T-helper 1 cell treated with Interleukin-12 subunit alpha and Interleukin-12 subunit beta and Interleukin-4 antibody, amounts not matched to agents 30 μg/mL and 1 μg/mL, for 36 hours (primary cell): ENCODE measurements around the gene LAMC3.
"Not testable (repeated sequence)": the region's sequence is repeated elsewhere in the genome, so short reads cannot be mapped to it uniquely, and the experiment has no call there.

ENCODE experiments used
- H3K27ac Mint-ChIP-seq: one replicate; pipeline ENCODE4 v1.8.0; 2021; ENCODE audit warnings: mild to moderate bottlenecking, mixed read lengths
- H3K27me3 Mint-ChIP-seq: one replicate; pipeline ENCODE4 v1.8.0; 2021; ENCODE audit warnings: low read depth, mixed read lengths
- H3K36me3 Mint-ChIP-seq: one replicate; pipeline ENCODE4 v1.8.0; 2021; ENCODE audit warnings: low read depth, mixed read lengths
- H3K4me1 Mint-ChIP-seq: one replicate; pipeline ENCODE4 v1.8.0; 2021; ENCODE audit warnings: low read depth, mixed read lengths
- H3K4me3 Mint-ChIP-seq: one replicate; pipeline ENCODE4 v1.8.0; 2021; ENCODE audit warnings: mild to moderate bottlenecking, moderate library complexity, mixed read lengths
- H3K9me3 Mint-ChIP-seq: one replicate; pipeline ENCODE4 v1.8.0; 2021; ENCODE audit warnings: mixed read lengths

LAMC3 gene

DNA sequence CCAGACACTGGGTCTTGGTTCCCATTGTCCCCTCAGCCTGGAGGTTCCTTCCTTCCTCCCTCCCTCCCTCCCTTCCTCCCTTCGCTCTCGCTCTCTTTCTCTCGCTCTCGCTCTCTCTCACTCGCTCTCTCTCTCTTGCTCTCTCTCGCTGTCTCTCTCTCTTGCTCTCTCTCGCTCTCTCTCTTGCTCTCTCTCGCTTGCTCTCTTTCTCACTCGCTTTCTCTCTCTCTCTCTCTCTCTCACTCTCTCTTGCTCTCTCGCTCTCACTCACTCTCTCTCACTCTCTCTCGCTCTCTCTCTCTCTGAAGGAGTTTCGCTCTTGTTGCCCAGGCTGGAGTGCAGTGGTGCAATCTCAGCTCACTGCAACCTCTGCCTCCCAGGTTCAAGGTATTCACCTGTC lies 23.4 kb downstream of the LAMC3 start:
- Mint-ChIP-seq H3K27me3 (no peaks in the 10 kb centered on the region), H3K36me3 (no peaks in the 10 kb centered on the region), H3K9me3 (no peaks in the 10 kb centered on the region), H3K27ac (no peak overlapping the region), H3K4me1 (no peaks in the 10 kb centered on the region), H3K4me3 (no peak overlapping the region)

DNA sequence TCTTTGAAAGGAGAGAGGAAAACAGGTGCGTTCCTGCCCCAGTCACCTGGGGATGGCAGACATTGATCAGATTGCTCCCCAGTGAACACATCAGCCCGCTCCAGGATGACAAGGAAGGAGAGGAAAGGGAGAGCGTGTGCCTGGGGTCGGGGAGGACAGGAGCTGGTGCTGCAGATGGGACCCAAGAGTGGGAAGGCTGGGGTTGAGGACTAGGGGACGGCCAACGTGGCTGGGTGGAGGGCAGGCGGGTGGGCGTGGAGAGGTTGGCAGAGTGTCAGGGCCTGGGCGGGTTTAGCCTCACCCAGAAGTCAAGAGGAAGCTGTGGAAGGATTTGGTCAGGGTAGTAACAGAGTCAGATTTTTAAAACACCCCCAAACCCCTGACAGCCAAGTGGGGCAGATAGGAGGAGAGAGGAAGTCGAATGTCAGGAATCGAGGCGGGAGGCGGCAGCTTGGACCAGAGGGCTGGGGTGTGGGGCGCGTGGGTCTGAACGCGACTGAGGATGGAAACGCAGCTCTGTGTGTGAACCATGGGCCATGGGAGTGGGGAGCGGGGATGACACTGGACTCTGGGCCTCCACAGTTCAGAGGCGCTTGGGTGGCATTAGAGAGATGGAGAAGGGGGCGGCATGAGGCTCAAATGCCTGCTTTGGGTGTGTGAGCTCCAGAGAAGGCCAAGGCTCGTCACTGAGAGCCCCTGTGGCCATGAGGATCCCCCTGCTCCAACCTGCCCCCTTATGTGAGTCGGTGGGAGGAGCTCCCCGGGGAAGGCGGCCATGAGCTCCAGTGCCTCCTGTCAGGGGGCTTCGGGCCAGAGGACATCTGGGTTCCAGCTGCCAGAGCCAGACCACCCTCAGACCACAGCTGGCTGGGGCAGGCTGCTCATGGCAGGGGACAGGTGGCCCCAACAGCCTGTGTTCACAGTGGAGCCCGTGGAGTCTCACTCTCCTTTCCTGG lies 24.6 kb downstream of the LAMC3 start:
- no peak overlapping the region for H3K4me3 Mint-ChIP-seq
- H3K27me3 Mint-ChIP-seq = no peaks in the 10 kb centered on the region
- H3K27ac Mint-ChIP-seq = no peak overlapping the region
- no peaks in the 10 kb centered on the region for H3K4me1 Mint-ChIP-seq
- no peaks in the 10 kb centered on the region for H3K9me3 Mint-ChIP-seq
- H3K36me3 Mint-ChIP-seq = no peaks in the 10 kb centered on the region

DNA sequence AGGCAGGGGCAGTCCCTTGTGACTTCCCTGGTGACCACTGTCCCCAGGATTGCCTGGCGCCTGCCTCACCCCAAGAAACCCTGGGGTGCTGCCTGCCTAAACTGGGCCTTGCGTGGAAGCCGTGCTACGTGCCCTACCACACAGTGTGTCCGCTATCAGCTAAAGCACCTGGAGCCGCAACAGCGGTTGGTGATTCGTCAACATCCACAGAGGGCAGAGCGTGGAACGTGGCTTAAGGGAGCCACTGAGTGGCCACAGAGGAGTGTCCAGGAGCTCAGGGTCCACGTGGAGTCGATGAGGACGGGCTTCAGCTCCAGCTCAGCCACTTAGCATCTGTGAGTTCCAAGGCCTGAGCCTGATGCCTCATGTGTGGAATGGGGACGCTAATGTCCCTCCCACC lies 25.3 kb downstream of the LAMC3 start:
- H3K27me3 Mint-ChIP-seq = no peaks in the 10 kb centered on the region
- H3K36me3 Mint-ChIP-seq = no peaks in the 10 kb centered on the region
- H3K4me1 Mint-ChIP-seq = no peaks in the 10 kb centered on the region
- H3K4me3 Mint-ChIP-seq = no peak overlapping the region
- H3K27ac Mint-ChIP-seq = no peak overlapping the region
- H3K9me3 Mint-ChIP-seq = no peaks in the 10 kb centered on the region

DNA sequence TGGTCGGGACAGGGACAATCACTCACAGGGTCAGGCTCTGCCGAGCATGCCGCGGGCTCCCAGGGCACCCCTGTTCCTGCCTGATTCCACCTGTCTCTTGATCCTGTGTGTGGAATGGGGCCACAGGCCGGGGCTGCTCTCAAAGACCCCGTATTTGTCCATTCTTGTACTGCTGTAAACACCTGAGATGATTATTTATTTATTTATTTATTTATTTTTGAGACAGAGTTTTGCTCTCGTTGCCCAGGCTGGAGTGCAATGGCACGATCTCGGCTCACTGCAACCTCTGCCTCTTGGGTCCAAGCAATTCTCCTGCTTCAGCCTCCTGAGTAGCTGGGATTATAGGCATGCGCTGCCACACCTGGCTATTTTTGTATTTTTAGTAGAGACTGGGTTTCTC lies 25.8 kb downstream of the LAMC3 start:
- not testable (repeated sequence) for H3K4me3 Mint-ChIP-seq, H3K27me3 Mint-ChIP-seq, H3K4me1 Mint-ChIP-seq, H3K36me3 Mint-ChIP-seq, H3K27ac Mint-ChIP-seq, H3K9me3 Mint-ChIP-seq

DNA sequence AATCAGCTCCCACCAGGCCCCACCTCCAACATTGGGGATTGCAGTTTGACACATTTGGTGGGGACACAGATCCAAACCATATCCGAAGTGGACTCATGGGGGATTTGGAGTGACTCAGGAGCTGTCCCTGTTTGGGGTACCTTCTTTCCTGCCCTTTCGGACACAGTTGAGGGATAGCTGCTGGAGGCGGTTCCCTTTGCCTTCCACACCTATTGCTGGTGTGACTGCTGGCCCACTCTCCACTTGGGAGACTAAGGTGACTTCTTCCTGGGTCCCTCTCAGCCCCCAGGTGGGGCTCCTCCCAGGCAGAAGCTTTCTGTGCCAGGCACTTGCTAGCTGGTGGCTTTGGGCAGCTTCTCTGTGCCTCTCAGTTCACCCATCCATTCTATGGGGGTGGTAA lies 26.6 kb downstream of the LAMC3 start:
- no peaks in the 10 kb centered on the region for H3K9me3 Mint-ChIP-seq
- H3K27me3 Mint-ChIP-seq = no peaks in the 10 kb centered on the region
- H3K27ac Mint-ChIP-seq = no peak overlapping the region
- no peak overlapping the region for H3K4me3 Mint-ChIP-seq
- no peaks in the 10 kb centered on the region for H3K4me1 Mint-ChIP-seq
- no peaks in the 10 kb centered on the region for H3K36me3 Mint-ChIP-seq

DNA sequence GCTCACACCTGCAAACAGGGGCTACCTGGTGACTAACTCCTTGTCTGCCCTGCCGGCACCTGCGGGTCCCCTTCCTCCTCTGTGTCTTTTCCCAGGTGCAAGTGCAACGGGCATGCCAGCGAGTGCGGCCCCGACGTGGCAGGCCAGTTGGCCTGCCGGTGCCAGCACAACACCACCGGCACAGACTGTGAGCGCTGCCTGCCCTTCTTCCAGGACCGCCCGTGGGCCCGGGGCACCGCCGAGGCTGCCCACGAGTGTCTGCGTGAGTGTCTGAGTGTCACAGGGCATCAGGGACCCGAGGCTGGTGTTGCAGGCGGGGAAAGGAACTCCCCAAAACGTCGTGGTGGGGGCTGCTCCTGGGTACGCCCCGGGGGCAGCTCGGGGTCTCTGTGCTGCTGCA lies 27.1 kb downstream of the LAMC3 start:
- no peaks in the 10 kb centered on the region for H3K27me3 Mint-ChIP-seq
- no peak overlapping the region for H3K27ac Mint-ChIP-seq
- no peak overlapping the region for H3K4me3 Mint-ChIP-seq
- H3K36me3 Mint-ChIP-seq = no peaks in the 10 kb centered on the region
- no peaks in the 10 kb centered on the region for H3K9me3 Mint-ChIP-seq
- no peaks in the 10 kb centered on the region for H3K4me1 Mint-ChIP-seq

DNA sequence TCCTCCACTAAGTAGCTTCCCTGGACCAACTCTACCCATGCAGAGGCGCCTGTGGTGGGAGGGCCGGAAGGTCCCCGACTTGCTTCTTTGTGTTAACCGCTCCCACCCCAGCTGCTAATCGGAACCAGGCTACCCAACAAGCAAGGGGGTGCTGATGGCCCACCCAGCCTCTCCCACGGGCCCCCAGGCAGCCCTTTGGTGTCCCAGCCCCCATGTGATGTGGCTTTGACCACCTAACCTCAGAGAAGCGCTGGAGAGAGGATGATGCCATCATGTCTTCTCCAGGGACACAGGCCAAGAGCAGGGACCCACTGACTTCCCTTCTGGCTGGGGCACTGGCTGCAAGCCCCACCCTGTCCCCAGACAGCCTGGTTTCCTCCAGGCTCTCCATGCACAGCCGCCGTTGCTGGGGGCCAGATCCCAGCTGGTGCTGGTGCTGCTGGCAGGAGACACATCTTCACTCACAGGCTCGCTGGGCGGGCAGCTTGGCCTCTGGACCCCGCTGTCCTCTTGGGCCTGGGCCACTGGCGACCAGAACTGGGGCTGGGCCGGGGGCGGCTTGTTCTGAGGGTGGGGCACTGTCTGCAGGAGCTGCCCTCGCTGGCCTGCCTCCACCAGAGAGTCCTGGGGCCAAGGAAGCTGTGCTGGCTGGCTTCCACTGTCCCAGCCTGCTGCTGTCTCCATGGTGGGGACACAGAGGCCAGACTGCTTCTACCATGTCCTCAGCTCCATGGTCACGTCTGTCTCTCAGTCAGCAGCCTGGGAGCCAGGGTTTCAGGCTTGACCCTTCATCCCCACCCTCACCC lies 27.8 kb downstream of the LAMC3 start:
- Mint-ChIP-seq H3K4me3 (no peak overlapping the region), H3K27me3 (no peaks in the 10 kb centered on the region), H3K9me3 (no peaks in the 10 kb centered on the region), H3K4me1 (no peaks in the 10 kb centered on the region), H3K27ac (no peak overlapping the region), H3K36me3 (no peaks in the 10 kb centered on the region)

DNA sequence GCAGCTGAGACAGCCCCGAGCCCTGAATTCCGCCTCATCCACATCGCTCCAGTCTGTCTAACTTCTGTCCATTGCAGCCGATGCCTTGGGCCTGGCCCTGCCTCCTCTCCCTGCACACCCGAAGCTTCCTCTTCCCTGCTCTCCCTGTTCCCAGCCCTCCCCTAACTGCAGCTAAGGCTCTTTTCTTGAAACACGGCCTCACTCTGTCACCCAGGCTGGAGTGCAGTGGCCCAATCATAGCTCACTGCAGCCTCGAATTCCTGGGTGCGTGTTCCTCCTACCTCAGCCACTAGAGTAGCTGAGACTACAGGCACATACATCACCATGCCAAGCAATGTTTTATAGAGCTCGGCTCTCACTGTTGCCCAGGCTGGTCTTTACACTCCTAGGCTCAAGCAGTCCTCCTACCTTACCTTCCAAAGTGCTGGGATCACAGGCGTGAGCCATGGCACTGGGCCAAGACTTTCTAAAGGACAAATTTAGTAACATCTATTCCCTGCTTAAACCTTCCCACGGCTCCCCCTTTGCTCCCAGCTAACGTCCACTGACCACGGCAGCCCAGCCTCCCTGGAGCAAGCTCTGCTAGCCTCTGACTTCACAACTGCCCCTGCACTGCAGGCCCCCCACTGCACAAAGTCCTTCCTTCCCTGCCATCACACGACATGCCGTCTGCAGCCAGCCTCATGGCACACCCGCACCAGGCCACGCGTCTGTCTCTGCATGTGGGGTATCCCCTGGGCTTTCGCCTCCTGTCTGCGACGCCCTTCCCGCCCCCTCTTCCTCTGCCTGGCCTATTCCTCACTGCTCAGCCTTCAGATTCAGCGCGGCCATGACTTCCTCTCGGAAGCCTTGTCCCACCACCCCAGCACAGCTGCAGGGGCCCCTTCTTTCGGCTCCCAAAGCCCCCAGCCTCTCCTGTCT lies 28.6 kb downstream of the LAMC3 start:
- no peaks in the 10 kb centered on the region for H3K4me1 Mint-ChIP-seq
- no peaks in the 10 kb centered on the region for H3K9me3 Mint-ChIP-seq
- no peak overlapping the region for H3K27ac Mint-ChIP-seq
- no peaks in the 10 kb centered on the region for H3K27me3 Mint-ChIP-seq
- H3K4me3 Mint-ChIP-seq = no peak overlapping the region
- no peaks in the 10 kb centered on the region for H3K36me3 Mint-ChIP-seq

DNA sequence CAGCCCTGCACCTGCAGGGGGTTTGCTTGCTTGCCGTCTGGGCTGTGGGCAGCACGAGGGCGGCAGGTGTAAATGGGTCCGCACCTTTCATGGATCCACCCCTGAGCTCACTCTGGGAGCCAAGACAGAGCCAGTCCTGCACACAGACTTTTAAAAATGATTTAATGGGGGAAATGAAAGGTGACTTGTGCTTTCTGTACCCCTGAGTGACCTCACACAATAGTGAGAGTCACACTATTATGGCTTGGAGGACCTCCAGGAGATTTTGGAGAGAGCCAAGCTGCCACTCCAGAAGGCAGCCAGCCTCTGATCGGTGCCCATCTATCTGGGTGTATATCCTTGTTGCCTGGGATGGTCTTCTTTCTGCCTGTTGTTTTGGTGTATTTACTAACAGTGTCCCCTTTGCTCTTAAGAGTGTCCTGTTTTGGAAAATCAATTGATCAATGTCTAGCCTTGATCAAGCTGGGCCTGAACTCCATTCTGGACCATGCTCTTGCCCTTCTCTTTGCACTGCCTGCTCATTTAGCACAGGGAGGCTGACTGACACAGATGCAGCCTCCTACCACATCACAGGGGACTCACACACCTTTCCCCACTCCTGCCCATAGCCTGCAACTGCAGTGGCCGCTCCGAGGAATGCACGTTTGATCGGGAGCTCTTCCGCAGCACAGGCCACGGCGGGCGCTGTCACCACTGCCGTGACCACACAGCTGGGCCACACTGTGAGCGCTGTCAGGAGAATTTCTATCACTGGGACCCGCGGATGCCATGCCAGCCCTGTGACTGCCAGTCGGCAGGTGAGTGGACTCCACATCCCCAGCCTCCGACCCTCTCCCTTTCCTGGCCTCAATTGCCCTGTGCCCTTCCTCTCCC lies 29.5 kb downstream of the LAMC3 start:
- H3K9me3 Mint-ChIP-seq = no peaks in the 10 kb centered on the region
- H3K27ac Mint-ChIP-seq = no peak overlapping the region
- no peaks in the 10 kb centered on the region for H3K36me3 Mint-ChIP-seq
- no peaks in the 10 kb centered on the region for H3K4me1 Mint-ChIP-seq
- no peak overlapping the region for H3K4me3 Mint-ChIP-seq
- H3K27me3 Mint-ChIP-seq = no peaks in the 10 kb centered on the region

DNA sequence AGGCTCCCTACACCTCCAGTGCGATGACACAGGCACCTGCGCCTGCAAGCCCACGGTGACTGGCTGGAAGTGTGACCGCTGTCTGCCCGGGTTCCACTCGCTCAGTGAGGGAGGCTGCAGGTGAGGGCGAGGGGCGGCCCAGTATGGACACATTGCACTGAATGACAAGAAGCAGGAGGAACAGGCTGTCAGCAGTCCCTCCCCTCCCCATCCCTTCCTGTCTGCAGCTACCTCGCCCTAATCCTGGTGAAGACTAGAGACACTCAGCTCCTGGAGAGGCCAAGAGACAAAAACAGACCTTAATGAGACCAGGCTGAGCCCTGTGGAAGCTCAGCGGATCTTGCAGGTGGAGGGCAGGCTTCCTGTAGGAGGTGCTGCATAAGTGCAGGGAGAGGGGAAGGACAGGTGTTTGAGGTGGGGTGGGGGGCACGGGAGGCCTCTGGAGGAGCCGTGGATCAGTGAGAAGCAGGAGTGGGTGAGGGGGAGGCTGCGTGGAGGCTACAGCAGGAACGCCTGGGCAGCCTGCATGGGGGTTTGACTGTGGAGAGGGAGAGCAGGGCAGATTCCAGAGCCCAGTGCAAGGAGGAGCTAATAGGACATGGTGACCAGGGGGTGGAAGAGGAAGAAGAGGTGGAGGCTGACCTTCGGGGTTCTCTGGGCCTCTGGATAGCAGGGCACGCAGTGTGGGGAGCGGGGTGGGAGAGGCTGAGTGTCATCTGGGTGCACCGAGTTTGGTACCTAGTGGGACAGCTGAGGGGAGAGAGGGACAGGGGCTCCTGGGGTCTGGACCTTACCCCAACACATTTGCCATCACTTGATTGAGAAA lies 30.4 kb downstream of the LAMC3 start:
- H3K9me3 Mint-ChIP-seq = no peaks in the 10 kb centered on the region
- H3K36me3 Mint-ChIP-seq = no peaks in the 10 kb centered on the region
- no peaks in the 10 kb centered on the region for H3K27me3 Mint-ChIP-seq
- H3K4me1 Mint-ChIP-seq = no peaks in the 10 kb centered on the region
- no peak overlapping the region for H3K4me3 Mint-ChIP-seq
- H3K27ac Mint-ChIP-seq = no peak overlapping the region

DNA sequence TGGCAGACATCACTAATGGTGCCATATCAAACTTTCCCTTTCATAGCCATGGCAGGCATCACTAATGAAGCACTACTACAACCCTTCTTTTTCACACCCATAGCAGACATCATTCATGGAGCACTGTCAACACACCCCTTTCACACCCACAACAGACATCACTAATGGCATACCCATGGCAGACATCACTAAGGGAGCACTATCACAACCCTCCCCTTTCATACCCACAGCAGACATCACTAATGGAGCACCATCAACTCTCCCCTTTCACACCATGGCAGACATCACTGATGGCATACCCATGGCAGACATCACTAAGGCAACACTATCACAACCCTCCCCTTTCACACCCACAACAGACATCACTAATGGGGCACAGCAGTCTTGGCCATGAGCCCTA lies 33.7 kb downstream of the LAMC3 start:
- no peaks in the 10 kb centered on the region for H3K36me3 Mint-ChIP-seq
- H3K4me1 Mint-ChIP-seq = no peaks in the 10 kb centered on the region
- no peak overlapping the region for H3K27ac Mint-ChIP-seq
- H3K9me3 Mint-ChIP-seq = no peaks in the 10 kb centered on the region
- no peak overlapping the region for H3K4me3 Mint-ChIP-seq
- H3K27me3 Mint-ChIP-seq = no peaks in the 10 kb centered on the region

DNA sequence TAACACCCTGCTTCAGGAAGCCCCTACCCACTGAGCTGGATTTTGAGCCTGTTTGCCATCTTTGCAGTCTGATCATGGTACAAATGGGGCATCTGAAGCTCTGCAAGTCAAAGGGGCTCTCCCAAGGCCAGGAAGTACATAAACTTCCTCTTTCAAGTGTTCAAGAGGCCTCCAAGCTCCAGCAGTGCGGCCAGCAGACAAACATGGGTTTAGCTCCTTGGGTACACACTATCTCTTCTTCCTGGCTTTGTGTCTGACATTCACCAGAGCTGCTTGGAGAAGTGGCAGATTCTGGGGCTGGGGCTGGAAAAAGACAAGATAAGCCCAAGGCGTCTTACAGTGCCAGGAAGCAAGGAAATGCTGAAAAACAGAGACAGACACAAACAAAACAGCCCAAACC lies 34.1 kb downstream of the LAMC3 start:
- H3K36me3 Mint-ChIP-seq = no peaks in the 10 kb centered on the region
- no peaks in the 10 kb centered on the region for H3K9me3 Mint-ChIP-seq
- no peaks in the 10 kb centered on the region for H3K4me1 Mint-ChIP-seq
- H3K27me3 Mint-ChIP-seq = peaks cover under 1% of the 10 kb centered on the region
- no peak overlapping the region for H3K4me3 Mint-ChIP-seq
- no peak overlapping the region for H3K27ac Mint-ChIP-seq

DNA sequence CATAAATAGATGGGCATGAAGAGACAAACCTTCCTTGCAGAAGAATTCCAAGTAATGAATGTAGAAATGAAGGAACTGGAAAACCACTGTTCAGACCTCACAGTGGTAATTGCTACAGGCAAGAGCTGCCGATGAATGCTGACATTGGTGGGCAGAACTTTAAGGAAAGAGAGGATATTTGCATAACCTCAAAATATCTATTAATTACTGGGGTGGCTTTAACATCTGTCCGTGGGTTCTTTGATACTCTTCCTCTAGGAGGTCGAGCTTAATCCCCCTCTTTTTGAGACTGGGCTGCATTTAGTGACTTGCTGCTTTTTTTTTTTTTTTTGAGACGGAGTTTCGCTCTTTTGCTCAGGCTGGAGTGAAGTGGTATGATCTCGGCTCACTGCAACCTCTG lies 34.7 kb downstream of the LAMC3 start:
- no peaks in the 10 kb centered on the region for H3K4me1 Mint-ChIP-seq

More for the DNA sequence above, 34.7 kb downstream of the LAMC3 start:
- Mint-ChIP-seq H3K4me3 (no peak overlapping the region), H3K36me3 (no peaks in the 10 kb centered on the region), H3K9me3 (no peaks in the 10 kb centered on the region), H3K27ac (no peak overlapping the region), H3K27me3 (peaks cover 4% of the 10 kb centered on the region)
